SU-DHL-6 (cell line): Measurements from ENCODE around the gene SALL1.

ENCODE experiments used
- H2AFZ ChIP-seq: fragments of 200-600 bp; sonication (generic); 2 replicates; pipeline ENCODE4 v1.6.1; 2014; ENCODE audit warnings: low read depth, mild to moderate bottlenecking, moderate library complexity, mixed read lengths, antibody characterized with exemption, low read length; ENCODE audit not compliant: severe bottlenecking
- H3F3A ChIP-seq: fragments of 200-600 bp; shearing (Covaris generic); 2 replicates; pipeline ENCODE4 v1.6.0; 2016; ENCODE audit warnings: antibody characterized with exemption, mild to moderate bottlenecking; ENCODE audit not compliant: insufficient read depth
- H3K27ac ChIP-seq: fragments of 200-600 bp; sonication (generic); 2 replicates; pipeline ENCODE4 v1.5.1; 2016; ENCODE audit warnings: low read depth, mild to moderate bottlenecking, low read length, moderate library complexity, mixed read lengths
- H3K27me3 ChIP-seq: fragments of 200-600 bp; sonication (generic), shearing (Covaris generic); 2 replicates; pipeline ENCODE4 v1.6.0; 2014; ENCODE audit warnings: mild to moderate bottlenecking, low read length
- H3K36me3 ChIP-seq: fragments of 200-600 bp; sonication (generic); 2 replicates; pipeline ENCODE4 v1.6.1; 2014; ENCODE audit warnings: mild to moderate bottlenecking, low read length, mixed read lengths
- H3K4me2 ChIP-seq: fragments of 300-600, 200-600 bp; shearing (Covaris generic), sonication (generic); 2 replicates; pipeline ENCODE4 v1.6.0; 2014; ENCODE audit warnings: low read length, low read depth, mild to moderate bottlenecking; ENCODE audit not compliant: poor library complexity, severe bottlenecking
- H3K4me3 ChIP-seq: fragments of 200-600 bp; sonication (generic); 2 replicates; pipeline ENCODE4 v1.5.1; 2014; ENCODE audit warnings: antibody characterized with exemption, low read length, mild to moderate bottlenecking, mixed read lengths; ENCODE audit not compliant: insufficient read depth, poor library complexity, severe bottlenecking
- H3K79me2 ChIP-seq: fragments of 200-600 bp; sonication (generic); 2 replicates; pipeline ENCODE4 v1.6.1; 2014; ENCODE audit warnings: mild to moderate bottlenecking, low read length, moderate library complexity; ENCODE audit not compliant: insufficient read depth
- H3K9ac ChIP-seq: fragments of 200-600 bp; sonication (generic); 2 replicates; pipeline ENCODE4 v1.7.0; 2014; ENCODE audit warnings: mild to moderate bottlenecking, low read length
- H3K9me2 ChIP-seq: fragments of 200-600 bp; sonication (generic); replicated peaks from 2 replicates; pipeline ENCODE4 v1.6.1; 2014; ENCODE audit warnings: low read length; ENCODE audit not compliant: insufficient read depth
- H3K9me3 ChIP-seq: fragments of 200-600 bp; sonication (generic); 2 replicates; pipeline ENCODE4 v1.6.1; 2014; ENCODE audit warnings: low read length, mixed read lengths; ENCODE audit not compliant: insufficient read depth
- H4K20me1 ChIP-seq: fragments of 200-600 bp; sonication (generic); 2 replicates; pipeline ENCODE4 v1.6.1; 2014; ENCODE audit warnings: low read depth, mild to moderate bottlenecking, antibody characterized with exemption, low read length, moderate library complexity, mixed read lengths
- CTCF ChIP-seq: fragments of 200-600 bp; sonication (generic); IDR thresholded peaks from one replicate; pipeline ENCODE4 v1.5.1; 2017; ENCODE audit warnings: antibody characterized with exemption, mild to moderate bottlenecking, low read length, moderate library complexity; ENCODE audit not compliant: insufficient read depth, poor library complexity, severe bottlenecking
- EZH2phosphoT487 ChIP-seq: fragments of 200-600 bp; sonication (generic), shearing (Covaris generic); conservative IDR thresholded peaks from 2 replicates; pipeline ENCODE4 v1.6.1; 2018; ENCODE audit warnings: mild to moderate bottlenecking, antibody characterized with exemption, low read length, moderate library complexity, mixed read lengths

The SALL1 gene

DNA sequence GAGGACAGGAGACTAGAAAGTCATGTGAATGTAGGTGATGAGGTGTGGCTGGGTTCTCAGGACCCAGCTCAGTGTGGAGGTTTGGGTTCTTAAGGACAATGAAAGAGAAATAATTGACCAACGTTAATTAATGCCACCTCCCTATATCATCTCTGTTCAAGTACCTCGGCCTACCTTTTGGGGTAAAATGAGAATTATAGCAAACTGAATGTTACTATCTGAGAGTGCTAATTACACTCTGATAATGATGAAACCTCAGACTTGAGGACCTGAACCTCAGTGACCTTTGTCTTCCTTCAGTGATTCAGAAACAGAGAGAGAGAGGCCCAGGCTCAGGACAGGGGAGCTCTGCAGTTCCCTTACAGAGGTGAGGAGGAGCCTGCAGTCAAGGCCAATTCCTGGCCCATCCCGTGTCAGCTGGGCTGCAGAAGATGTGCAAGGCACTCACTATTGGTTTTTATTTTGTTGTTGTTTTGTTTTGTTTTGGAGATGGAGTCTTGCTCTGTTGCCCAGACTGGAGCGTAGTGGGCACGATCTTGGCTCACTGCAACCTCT lies 57.3 kb downstream of the SALL1 start:
- no peaks in the 10 kb centered on the region for H3K9me2 ChIP-seq
- no peaks in the 10 kb centered on the region for H3K79me2 ChIP-seq
- H2AFZ ChIP-seq, result no peak overlapping the region
- TF ChIP-seq EZH2phosphoT487 (no peak), CTCF (no peak)
- no peak overlapping the region for H3K27ac ChIP-seq
- H4K20me1 ChIP-seq, result no peaks in the 10 kb centered on the region
- H3K9me3 ChIP-seq, result no peaks in the 10 kb centered on the region
- H3K36me3 ChIP-seq, result no peaks in the 10 kb centered on the region
- H3K27me3 ChIP-seq, result no peaks in the 10 kb centered on the region
- no peak overlapping the region for H3K4me2 ChIP-seq
- H3K4me3 ChIP-seq, result no peak overlapping the region
- no peaks in the 10 kb centered on the region for H3F3A ChIP-seq
- no peak overlapping the region for H3K9ac ChIP-seq
